Measurements from ENCODE around the gene ZNF416. TPM values are rescaled to one million over a fixed set of nuclear protein-coding genes. Genes with fewer than 3 reads are reported as not detected.

Gene ZNF416
- polyA plus RNA-seq (ENCODE audit: insufficient read length in 10 of 10) = 1 to 10 TPM; 4.3 to 6.1 (median 4.8) TPM
- long read RNA-seq, donor 1, partial matches to known transcripts = 0 of 2 reads
- long read RNA-seq, donor 1, other reads (novel, unspliced or antisense) = 0 of 2 reads
- long read RNA-seq, donor 2, partial matches to known transcripts = 0 of 1 reads
- long read RNA-seq, donor 2, other reads (novel, unspliced or antisense) = 0 of 1 reads
- long read RNA-seq, donor 3 = 0 reads
- long read RNA-seq, donor 4 = 0 reads
- long read RNA-seq, donor 5, partial matches to known transcripts = 0 of 1 reads
- long read RNA-seq, donor 5, other reads (novel, unspliced or antisense) = 0 of 1 reads
- long read RNA-seq, donor 6, partial matches to known transcripts = 0 of 1 reads
- long read RNA-seq, donor 6, other reads (novel, unspliced or antisense) = 0 of 1 reads
- long read RNA-seq, donor 7 = 0 reads
- long read RNA-seq, donor 8, partial matches to known transcripts = 0 of 1 reads
- long read RNA-seq, donor 8, other reads (novel, unspliced or antisense) = 0 of 1 reads
- long read RNA-seq, donor 9 = 0 reads

GRCh38 chr19:57578487-57579205 lies at the start of gene ZNF416:
Gene ZNF416 (minus strand): TSS chr19:57578911. CDS start chr19:57578704, 207 bp downstream.
- peak; percentile 99 for DNase-seq

- no peak for DNase-seq
These were observed 44.4 kb upstream of the ZNF416 start for GRCh38 chr19:57623091-57623490.

GRCh38 chr19:57620673-57621348 lies 42.1 kb upstream of the ZNF416 start:
- no peak for DNase-seq

- DNase-seq = no peak
These were observed 36.6 kb upstream of the ZNF416 start for GRCh38 chr19:57615346-57615745.

- peak; percentile 88 to 97 (median 95) for DNase-seq
These were observed 35.4 kb upstream of the ZNF416 start, which contains the start of gene ZNF134 for GRCh38 chr19:57613941-57614743. Gene ZNF134 (plus strand): TSS chr19:57614242. CDS start chr19:57619469, 5,227 bp downstream.

GRCh38 chr19:57611113-57611512 lies 32.4 kb upstream of the ZNF416 start:
- no peak for DNase-seq

- DNase-seq = no peak
These were observed 28.2 kb upstream of the ZNF416 start for GRCh38 chr19:57606931-57607330.

GRCh38 chr19:57599761-57600383 lies 21.2 kb upstream of the ZNF416 start, which contains the start of gene ZNF530:
Gene ZNF530 (plus strand): TSS chr19:57599885. CDS start chr19:57604346, 4,461 bp downstream.
- peak; percentile 95 to 96 (median 96) for DNase-seq

GRCh38 chr19:57599377-57599760 lies 20.7 kb upstream of the ZNF416 start:
- DNase-seq = no peak

GRCh38 chr19:57587529-57587928 lies 8.8 kb upstream of the ZNF416 start:
- no peak for DNase-seq

GRCh38 chr19:57583521-57584416 lies 5.1 kb upstream of the ZNF416 start, which contains the start of gene ZIK1:
Gene ZIK1 (plus strand): TSS chr19:57584145. CDS start chr19:57584357, 212 bp downstream.
- DNase-seq = peak; percentile 94 to 97 (median 95)

GRCh38 chr19:57583104-57583520 lies 4.4 kb upstream of the ZNF416 start:
- DNase-seq = no peak

GRCh38 chr19:57576661-57577060 lies 2.0 kb downstream of the ZNF416 start:
- DNase-seq = no peak

- DNase-seq = no peak
These were observed 6.2 kb downstream of the ZNF416 start for GRCh38 chr19:57572415-57572947.

GRCh38 chr19:57570707-57571106 lies 8.0 kb downstream of the ZNF416 start:
- no peak for DNase-seq

GRCh38 chr19:57566396-57567265 lies 12.1 kb downstream of the ZNF416 start:
- DNase-seq = no peak

- DNase-seq = no peak
These were observed 15.2 kb downstream of the ZNF416 start for GRCh38 chr19:57563547-57563946.

GRCh38 chr19:57560049-57560491 lies 18.6 kb downstream of the ZNF416 start:
- DNase-seq = peak in 1 of 3 donors; percentile 41

All from muscle of back (tissue), 13 donors.